Measurements from ENCODE around the gene IKZF3. TPM values are rescaled to one million over a fixed set of nuclear protein-coding genes. Genes with fewer than 3 reads are reported as not detected.

IKZF3 gene
- total and polyA plus RNA-seq, 7 donors, result 0.01 to 0.82 (median 0.14) TPM

- Histone ChIP-seq H3K4me3 (no peak overlapping the region), H3K27me3 (ENCODE audit: insufficient read depth in 3 of 3, low read length in 2 of 3) (peaks cover 0 to 29% (median 10%) of the 10 kb centered on the region in 3 donors), H3K36me3 (ENCODE audit: insufficient read depth in 1 of 2, low read depth in 1 of 2) (no peaks in the 10 kb centered on the region), H3K27ac (no peak overlapping the region), H3K9me3 (no peaks in the 10 kb centered on the region), H3K4me1 (no peaks in the 10 kb centered on the region)
- 74 to 76% (median 75%) methylated on average over 4 of the region's 4 CpGs for WGBS, 3 donors
- intact Hi-C loops (cut with DNase I), result no loop called here
- TF ChIP-seq CTCF (IDR thresholded peaks at IDR 0.05), result no peak
- DNase-seq (no peak), ATAC-seq (no peak)
Observed at GRCh38 chr17:39848600-39848999, 15.5 kb downstream of the IKZF3 start.

GRCh38 chr17:39846205-39846604 is 17.9 kb downstream of the IKZF3 start:
- H3K27me3 ChIP-seq (ENCODE audit: insufficient read depth in 3 of 3, low read length in 2 of 3), result peaks cover 0 to 38% (median 10%) of the 10 kb centered on the region in 3 donors
- 50 to 54% (median 52%) methylated on average over 4 of the region's 4 CpGs for WGBS, 3 donors

GRCh38 chr17:39845052-39845846 is 18.9 kb downstream of the IKZF3 start:
- intact Hi-C loops (cut with DNase I), result no loop called here
- Histone ChIP-seq H3K27ac (no peak overlapping the region), H3K4me3 (no peak overlapping the region), H3K27me3 (ENCODE audit: insufficient read depth in 3 of 3, low read length in 2 of 3) (peaks cover 0 to 38% (median 10%) of the 10 kb centered on the region in 3 donors), H3K9me3 (no peaks in the 10 kb centered on the region), H3K36me3 (ENCODE audit: insufficient read depth in 1 of 2, low read depth in 1 of 2) (no peaks in the 10 kb centered on the region), H3K4me1 (no peaks in the 10 kb centered on the region)
- 59 to 67% (median 67%) methylated on average over 8 of the region's 8 CpGs for WGBS, 3 donors
- no peak for DNase-seq
- no peak for ATAC-seq
- no peak for TF ChIP-seq CTCF (IDR thresholded peaks at IDR 0.05)

More at GRCh38 chr17:39846205-39846604, 17.9 kb downstream of the IKZF3 start:
- Histone ChIP-seq H3K36me3 (ENCODE audit: insufficient read depth in 1 of 2, low read depth in 1 of 2) (no peaks in the 10 kb centered on the region), H3K4me1 (no peaks in the 10 kb centered on the region), H3K27ac (no peak overlapping the region), H3K9me3 (no peaks in the 10 kb centered on the region), H3K4me3 (no peak overlapping the region)
- intact Hi-C loops (cut with DNase I), result no loop called here
- ATAC-seq, result no peak
- DNase-seq, result no peak
- TF ChIP-seq CTCF (IDR thresholded peaks at IDR 0.05), result no peak

- no peak for TF ChIP-seq CTCF (IDR thresholded peaks at IDR 0.05)
- intact Hi-C loops (cut with DNase I), result no loop called here
- ATAC-seq (no peak), DNase-seq (no peak)
- Histone ChIP-seq H3K4me3 (no peak overlapping the region), H3K27ac (no peak overlapping the region), H3K36me3 (ENCODE audit: insufficient read depth in 1 of 2, low read depth in 1 of 2) (no peaks in the 10 kb centered on the region), H3K4me1 (no peaks in the 10 kb centered on the region), H3K27me3 (ENCODE audit: insufficient read depth in 3 of 3, low read length in 2 of 3) (peaks cover 0 to 28% (median 4%) of the 10 kb centered on the region in 3 donors), H3K9me3 (peaks cover 4% of the 10 kb centered on the region)
- 53 to 77% (median 71%) methylated on average over 2 of the region's 2 CpGs for WGBS, 3 donors
Observed at GRCh38 chr17:39841134-39841683, 22.9 kb downstream of the IKZF3 start.

Data from psoas muscle (tissue), 8 donors.